HG03520 (cell line): ENCODE measurements around the gene SNRNP27.

Experiments used
- ATAC-seq: cut with Tn5 transposase; IDR thresholded peaks from one replicate; pipeline ENCODE4 v1.9.1; 2021; ENCODE audit warnings: mild to moderate bottlenecking, moderate library complexity; ENCODE audit not compliant: unreplicated experiment

Gene SNRNP27

DNA sequence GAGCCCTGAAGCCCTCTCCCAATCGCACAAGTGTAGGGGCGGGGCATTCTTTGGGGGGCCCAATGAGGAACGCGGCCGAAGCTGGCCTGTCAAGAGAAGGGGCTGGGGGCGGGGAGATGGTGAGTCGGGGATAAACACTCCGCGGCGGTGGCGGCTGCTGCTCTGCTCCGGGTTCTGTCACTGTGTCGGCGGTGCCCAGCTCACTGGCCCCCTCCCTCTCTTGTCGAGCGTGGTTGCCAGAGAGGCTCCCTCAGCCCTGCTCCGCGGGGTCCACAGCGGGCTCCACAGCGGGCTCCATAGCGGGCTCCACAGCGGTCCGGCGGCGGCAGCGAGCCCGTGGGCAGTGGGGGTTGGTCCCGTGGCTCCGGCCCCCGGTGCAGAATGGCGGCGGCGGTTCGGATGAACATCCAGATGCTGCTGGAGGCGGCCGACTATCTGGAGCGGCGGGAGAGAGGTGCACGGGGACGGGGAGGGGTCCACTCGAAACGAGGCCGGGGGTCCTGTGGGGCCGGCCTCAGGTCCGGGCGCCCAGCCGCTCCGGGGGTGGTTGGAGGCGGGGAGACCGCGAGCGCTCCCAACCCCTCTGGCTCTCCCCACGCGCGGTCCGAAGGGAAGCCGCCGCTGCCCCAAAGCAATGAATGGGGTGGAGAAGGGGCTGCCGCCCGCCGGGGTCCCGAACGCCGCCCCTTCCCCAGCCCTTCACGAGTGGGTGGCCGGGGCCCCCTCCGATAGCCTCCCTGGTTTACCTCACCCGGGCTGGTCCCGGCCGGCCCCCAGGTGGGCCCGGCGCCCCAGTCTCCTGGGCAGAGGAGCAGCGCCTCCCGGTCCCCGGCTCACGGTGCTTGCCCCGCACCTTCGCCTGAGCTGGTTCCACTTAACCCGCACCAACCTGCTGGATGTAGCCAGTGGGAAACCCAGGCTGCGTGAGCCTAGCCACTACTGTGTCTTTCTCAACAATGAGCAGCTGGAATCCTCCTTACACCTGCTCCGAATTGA lies 21.5 kb downstream of the SNRNP27 start, which contains the start of gene MXD1:
Gene MXD1, plus strand, starts transcription at position 160 of the 996 bp plus-strand sequence. Its CDS starts 222 bp downstream, at position 382.
- no peak for ATAC-seq

- no peak for ATAC-seq
Measured at GRCh38 chr2:69916106-69916505, 22.4 kb downstream of the SNRNP27 start.

GRCh38 chr2:69917852-69918251 lies 24.1 kb downstream of the SNRNP27 start:
- no peak for ATAC-seq

GRCh38 chr2:69918401-69918800 lies 24.6 kb downstream of the SNRNP27 start:
- ATAC-seq = no peak

GRCh38 chr2:69923116-69923515 lies 29.4 kb downstream of the SNRNP27 start:
- no peak for ATAC-seq

DNA sequence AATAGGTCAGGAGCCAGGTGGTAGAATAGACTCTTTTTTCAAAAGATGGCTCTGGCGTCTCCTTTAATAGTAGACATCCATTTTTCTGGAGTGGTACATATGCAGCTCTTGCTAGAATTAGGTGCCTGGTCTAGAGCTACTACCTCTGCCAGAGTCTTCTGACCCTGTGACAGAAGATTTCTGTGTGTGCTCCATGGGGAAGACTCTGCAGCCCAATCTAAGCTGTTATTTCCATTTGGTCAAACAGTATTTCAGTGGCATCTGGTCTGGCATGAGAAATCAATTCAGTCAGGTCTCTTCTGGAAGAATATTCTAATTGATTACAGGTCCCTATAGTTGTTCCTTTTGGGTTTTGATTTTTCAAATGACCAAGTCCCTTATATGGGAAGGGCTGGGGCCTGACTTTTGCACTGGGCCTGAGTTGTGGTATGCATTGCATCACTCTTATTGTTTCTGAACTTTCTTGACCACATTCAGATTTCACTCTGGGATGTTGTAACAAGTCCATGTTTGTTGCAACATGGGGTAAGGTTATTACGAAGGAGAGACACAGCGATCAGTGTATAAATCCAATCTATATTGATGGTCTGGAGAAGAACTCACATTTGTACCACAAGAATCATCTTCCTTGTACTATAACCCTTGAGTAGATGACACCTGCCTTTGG lies 33.2 kb downstream of the SNRNP27 start:
- ATAC-seq = no peak

DNA sequence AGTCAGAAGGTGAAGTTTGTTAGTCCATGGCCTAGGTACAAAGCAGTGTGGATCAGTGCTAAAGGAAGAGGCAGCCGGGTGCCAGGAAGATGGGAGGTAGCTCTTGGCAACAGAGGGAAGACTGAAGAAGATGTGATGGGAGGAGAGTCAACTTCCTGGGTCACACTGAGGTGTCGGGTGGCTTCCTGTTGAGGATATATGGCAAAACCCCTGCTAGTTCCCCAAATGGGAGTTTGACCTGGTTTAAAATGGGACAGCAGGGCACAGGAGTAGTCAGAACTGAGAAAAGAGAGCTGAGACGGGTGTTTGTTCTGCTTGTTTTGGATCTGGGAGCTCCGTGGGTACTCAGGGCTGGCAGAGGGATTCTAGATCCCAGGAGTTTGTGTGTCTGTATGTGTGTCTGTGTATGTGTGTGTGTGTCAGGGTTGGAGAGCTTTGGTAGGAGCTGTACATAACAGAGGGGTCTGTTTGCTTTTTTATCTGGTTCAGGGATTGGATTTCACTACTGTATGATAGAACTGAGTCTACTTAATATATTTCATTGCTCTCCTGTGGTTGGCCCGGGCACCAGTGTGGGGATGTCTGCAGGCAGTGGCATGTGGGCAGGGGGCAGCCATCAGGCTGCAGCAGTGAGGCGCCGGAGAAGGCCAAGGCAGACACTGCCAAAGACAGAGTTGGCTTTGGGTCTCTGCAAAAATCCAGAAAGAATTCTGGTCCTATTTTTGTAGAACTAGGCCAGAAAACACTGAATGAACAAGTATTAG lies 38.3 kb downstream of the SNRNP27 start:
- no peak for ATAC-seq

DNA sequence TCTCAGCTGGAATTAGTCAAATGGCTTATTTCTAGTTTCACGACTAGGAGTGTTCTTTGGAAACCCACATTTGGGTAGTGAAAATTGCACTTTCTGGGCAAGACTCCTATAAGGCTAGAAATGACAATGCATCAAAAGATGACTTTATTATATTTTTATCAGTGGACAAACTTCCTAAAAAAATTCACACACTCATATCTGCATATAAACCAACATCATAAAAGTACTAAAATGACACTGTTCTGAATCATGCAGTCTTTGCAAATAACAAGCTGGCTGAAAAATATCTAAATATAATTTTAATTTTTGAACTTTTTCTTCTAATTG lies 38.8 kb downstream of the SNRNP27 start:
- ATAC-seq = no peak

DNA sequence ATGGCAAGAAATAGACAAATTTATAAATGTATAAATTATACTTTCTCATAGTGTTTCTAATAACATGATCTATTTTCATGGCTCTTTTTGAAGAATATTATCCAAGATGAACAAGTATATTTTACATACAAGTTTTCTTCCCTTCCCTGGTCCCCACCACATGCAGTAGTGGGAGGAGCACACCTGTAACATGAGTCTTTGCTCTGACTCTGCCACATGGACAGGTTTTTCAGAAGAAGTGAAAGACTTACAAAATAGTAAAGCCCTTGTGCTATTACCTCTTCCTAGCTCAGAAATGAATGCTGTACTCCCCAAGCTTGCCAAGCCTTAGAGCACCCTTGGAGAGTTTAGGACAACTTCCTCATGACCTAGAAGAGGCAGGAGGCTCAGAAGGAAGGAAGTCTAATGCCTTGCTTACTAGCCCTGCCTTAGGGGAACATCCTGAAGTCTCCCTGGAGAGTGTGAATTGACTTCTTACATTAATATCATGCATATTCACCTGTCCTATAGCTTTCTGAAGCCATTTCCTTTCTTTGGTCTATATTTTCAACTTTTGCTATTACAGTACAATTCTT lies 39.6 kb downstream of the SNRNP27 start:
- no peak for ATAC-seq

DNA sequence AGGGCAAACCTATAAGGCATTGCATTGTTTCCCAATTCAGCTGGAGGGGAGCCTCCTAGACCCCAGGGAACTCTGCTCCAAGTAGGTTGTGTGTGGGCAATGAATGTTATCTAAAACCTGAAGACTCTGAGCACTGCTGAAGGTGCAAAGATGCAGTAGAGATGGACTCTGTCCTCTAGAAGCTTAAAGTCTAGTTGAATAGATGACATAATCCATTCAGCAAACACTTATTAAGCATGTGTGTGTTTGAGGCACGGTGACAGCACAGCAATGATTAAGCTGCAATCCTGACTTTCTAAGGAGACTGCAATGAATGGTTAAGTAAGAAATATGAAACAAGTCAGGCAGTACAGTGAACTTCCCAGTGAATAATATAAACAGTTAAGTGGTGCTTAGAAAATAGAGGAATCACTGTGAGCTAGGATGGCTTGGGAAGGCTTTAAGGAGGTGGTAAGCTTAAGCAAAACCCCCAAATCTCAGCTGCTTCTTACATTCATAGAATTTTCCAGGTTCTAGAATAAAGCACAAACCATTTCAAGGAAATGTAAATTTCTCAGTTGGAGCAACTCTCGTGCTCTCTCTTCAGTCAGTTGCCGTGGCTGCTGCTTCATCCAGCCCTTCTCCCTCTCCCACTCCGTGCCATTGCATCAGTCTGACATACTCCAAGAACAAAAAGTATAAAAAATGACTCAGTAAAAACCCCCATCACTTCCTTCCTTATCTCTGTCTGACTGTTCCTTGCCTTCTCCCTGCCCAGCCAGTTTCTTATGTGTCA lies 40.3 kb downstream of the SNRNP27 start:
- no peak for ATAC-seq

- no peak for ATAC-seq
Measured at GRCh38 chr2:69934614-69934908, 40.8 kb downstream of the SNRNP27 start.

GRCh38 chr2:69935011-69935410 lies 41.3 kb downstream of the SNRNP27 start:
- no peak for ATAC-seq

DNA sequence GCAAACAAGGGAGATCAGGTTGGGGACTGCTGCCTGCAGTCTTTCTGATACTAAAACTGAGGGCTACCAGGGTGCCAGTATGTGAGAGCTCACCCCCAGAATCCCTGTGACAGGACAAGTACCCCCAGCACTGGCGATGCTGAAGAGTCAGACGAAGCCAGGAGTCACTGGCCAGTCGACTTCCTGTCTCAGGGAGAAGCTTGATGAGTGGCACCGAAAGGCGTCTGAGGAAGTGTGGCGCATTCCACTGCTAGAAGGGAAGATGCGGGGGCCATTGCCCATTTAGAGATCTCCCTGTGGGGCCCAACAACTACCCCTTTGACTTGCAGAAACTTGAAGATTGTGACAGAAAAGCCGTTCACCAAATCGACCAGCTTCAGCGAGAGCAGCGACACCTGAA lies 43.1 kb downstream of the SNRNP27 start:
- no peak for ATAC-seq

DNA sequence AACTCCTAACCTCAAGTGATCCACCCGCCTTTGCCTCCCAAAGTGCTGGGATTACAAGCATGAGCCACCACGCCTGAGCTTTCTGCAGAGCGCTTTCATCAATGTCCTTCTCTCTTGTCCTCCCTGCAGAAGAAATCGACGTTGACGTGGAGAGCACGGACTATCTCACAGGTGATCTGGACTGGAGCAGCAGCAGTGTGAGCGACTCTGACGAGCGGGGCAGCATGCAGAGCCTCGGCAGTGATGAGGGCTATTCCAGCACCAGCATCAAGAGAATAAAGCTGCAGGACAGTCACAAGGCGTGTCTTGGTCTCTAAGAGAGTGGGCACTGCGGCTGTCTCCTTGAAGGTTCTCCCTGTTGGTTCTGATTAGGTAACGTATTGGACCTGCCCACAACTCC lies 44.2 kb downstream of the SNRNP27 start:
- ATAC-seq = no peak

GRCh38 chr2:69939722-69940121 lies 46.0 kb downstream of the SNRNP27 start:
- ATAC-seq = no peak

DNA sequence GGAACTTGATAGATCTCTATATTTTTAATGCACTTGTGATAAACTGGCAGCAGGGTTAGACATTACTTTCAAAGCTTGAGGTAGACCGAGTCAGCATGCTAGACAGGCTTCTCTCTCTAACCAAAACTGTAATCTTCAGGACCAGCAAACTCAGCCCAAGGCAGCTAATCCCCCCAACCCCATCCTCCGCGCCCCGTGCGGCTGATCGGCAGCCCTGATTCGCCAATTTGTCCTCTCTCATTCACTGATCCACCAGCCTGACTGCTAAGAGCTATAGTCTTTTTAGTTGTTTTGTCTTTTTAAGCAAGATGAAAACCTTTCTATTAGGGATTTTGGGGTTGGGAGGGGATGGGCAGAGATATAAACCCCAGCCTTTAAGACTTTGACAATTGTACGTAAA lies 46.9 kb downstream of the SNRNP27 start:
- no peak for ATAC-seq

DNA sequence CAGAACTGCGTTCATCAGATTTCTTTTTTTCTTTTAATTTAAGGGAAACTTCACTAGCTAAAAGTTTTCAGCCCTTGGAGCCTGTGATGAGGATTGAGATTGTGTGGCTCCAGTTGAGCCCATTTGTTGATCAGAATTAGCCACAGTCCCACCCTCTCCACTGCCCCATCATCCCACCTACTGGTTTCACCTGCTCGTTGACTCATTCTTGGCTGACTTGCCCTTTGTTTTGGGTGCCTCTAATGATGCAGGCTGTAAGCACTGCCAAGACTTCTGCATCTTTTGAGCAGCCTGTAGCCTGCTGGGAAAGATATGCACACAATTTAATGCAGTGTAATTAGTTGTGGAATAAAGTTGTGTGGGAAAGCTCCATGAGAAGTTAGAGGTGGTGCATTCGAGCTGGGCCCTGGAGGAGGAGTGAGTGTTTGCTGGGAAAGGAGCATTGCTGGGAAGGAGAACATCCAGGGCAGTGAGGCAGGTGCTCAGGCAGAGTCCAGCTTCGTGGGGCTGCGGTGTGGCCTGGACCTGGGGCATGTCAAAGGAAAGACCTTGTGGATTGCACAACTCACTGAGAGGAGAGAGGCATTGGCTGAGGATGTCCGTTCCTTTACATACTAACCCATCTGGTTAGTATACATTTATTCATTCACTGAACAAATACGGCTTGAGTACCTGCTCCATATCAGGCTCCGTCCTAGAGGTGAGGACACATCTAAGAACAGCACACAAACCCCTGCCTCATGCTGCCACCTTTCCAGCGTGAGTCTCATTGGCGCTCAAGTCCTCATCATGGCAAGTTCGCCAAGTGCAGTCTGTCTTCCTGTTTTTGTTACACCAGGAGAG lies 49.5 kb downstream of the SNRNP27 start:
- ATAC-seq = no peak

DNA sequence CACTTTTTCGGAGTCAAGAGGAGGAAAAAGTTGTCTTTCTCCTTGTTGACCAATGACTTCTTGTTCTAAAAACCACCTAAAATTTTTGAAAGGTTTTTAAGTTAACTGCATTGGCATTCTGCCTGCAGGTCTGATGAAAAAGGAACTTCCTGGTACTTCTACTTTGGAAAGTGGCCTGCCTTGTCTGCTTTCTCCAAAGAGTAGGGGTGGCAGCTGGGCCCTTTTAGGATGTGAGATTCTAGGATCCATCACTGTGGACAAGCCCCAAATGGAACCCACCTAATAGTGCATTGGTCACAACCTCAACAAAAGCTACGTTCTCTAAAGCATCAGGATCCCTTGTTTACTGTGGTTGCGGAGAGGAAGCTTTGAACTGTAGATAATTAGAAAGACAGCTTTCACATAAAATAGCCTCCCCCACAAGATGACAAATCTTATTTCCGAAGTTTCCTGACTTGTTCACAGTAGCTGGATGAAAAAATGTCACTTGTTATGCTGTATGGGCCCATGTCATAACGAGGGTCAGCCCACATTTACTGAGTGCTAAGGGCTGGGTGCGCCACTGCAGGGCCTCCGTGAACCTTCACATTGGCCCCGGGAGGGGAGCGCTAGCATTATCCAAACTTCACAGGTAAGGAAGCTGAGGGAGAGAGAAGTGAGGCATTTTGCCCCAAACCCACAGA lies 50.2 kb downstream of the SNRNP27 start:
- ATAC-seq = no peak

- no peak for ATAC-seq
Measured at GRCh38 chr2:69944756-69945155, 51.0 kb downstream of the SNRNP27 start.
